HL-60 (cell line): ENCODE measurements around the gene PROS1.

Experiments
- GABPA ChIP-seq: IDR thresholded peaks from 2 replicates; pipeline ENCODE4 v1.6.1; 2012; ENCODE audit warnings: low read depth
- POLR2AphosphoS5 ChIP-seq: IDR thresholded peaks from 2 replicates; pipeline ENCODE4 v1.6.1; 2012; ENCODE audit warnings: low read depth
- SPI1 ChIP-seq: IDR thresholded peaks from 2 replicates; pipeline ENCODE4 v1.6.1; 2012; ENCODE audit warnings: low read depth, mild to moderate bottlenecking, borderline replicate concordance
- TF ChIP-seq, protein P1 (sequence below): IDR thresholded peaks from 2 replicates; pipeline ENCODE4 v1.6.1; 2012; ENCODE audit warnings: low read depth; ENCODE audit not compliant: insufficient replicate concordance
- TF ChIP-seq, protein P2 (sequence below): IDR thresholded peaks from one replicate; pipeline ENCODE4 v1.5.1; 2011; ENCODE audit warnings: low read length, control low read depth, inconsistent platforms; ENCODE audit not compliant: insufficient read depth

DNA sequence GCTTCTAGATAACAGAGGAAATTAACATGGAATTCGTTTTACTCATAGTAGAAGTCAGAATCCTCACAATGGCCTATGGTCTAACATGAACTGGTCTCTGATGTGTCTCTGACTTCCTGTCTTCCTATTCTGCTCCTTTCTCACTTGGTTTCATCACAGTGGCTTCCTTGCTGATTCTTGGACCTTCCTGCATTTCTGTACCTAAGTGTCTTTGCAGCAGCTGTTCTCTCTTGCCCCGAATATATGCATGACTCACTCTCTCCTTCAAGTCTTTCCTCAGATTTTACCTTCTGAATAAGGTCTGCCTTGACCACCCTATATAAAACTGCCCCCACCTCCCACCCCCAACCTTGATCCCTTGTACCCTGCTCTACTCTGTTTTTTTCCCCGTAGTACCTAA lies 20.4 kb upstream of the PROS1 start:
- TF ChIP-seq POLR2AphosphoS5, result no peak
- TF ChIP-seq, protein P1, sequence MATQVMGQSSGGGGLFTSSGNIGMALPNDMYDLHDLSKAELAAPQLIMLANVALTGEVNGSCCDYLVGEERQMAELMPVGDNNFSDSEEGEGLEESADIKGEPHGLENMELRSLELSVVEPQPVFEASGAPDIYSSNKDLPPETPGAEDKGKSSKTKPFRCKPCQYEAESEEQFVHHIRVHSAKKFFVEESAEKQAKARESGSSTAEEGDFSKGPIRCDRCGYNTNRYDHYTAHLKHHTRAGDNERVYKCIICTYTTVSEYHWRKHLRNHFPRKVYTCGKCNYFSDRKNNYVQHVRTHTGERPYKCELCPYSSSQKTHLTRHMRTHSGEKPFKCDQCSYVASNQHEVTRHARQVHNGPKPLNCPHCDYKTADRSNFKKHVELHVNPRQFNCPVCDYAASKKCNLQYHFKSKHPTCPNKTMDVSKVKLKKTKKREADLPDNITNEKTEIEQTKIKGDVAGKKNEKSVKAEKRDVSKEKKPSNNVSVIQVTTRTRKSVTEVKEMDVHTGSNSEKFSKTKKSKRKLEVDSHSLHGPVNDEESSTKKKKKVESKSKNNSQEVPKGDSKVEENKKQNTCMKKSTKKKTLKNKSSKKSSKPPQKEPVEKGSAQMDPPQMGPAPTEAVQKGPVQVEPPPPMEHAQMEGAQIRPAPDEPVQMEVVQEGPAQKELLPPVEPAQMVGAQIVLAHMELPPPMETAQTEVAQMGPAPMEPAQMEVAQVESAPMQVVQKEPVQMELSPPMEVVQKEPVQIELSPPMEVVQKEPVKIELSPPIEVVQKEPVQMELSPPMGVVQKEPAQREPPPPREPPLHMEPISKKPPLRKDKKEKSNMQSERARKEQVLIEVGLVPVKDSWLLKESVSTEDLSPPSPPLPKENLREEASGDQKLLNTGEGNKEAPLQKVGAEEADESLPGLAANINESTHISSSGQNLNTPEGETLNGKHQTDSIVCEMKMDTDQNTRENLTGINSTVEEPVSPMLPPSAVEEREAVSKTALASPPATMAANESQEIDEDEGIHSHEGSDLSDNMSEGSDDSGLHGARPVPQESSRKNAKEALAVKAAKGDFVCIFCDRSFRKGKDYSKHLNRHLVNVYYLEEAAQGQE, result no peak
- TF ChIP-seq, protein P2, sequence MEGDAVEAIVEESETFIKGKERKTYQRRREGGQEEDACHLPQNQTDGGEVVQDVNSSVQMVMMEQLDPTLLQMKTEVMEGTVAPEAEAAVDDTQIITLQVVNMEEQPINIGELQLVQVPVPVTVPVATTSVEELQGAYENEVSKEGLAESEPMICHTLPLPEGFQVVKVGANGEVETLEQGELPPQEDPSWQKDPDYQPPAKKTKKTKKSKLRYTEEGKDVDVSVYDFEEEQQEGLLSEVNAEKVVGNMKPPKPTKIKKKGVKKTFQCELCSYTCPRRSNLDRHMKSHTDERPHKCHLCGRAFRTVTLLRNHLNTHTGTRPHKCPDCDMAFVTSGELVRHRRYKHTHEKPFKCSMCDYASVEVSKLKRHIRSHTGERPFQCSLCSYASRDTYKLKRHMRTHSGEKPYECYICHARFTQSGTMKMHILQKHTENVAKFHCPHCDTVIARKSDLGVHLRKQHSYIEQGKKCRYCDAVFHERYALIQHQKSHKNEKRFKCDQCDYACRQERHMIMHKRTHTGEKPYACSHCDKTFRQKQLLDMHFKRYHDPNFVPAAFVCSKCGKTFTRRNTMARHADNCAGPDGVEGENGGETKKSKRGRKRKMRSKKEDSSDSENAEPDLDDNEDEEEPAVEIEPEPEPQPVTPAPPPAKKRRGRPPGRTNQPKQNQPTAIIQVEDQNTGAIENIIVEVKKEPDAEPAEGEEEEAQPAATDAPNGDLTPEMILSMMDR, result no peak
- TF ChIP-seq GABPA, result no peak
- TF ChIP-seq SPI1, result no peak
